KOPT-K1 (cell line): ENCODE data around the gene AP1AR.

Experiments used
- H3K27ac ChIP-seq: fragments of 200-600 bp; sonication (generic); 2 replicates; pipeline ENCODE4 v1.5.1; 2016; ENCODE audit warnings: antibody characterized with exemption, mild to moderate bottlenecking, low read depth, low read length; ENCODE audit not compliant: poor library complexity, severe bottlenecking
- H3K36me3 ChIP-seq: fragments of 200-600 bp; sonication (generic); 2 replicates; pipeline ENCODE4 v1.5.1; 2017; ENCODE audit warnings: antibody characterized with exemption, mild to moderate bottlenecking, low read length, moderate library complexity; ENCODE audit not compliant: insufficient read depth
- H3K9me3 ChIP-seq: fragments of 200-600 bp; sonication (generic); 2 replicates; pipeline ENCODE4 v1.5.1; 2017; ENCODE audit warnings: antibody characterized with exemption, low read length, mild to moderate bottlenecking; ENCODE audit not compliant: insufficient read depth, poor library complexity, severe bottlenecking

Gene AP1AR

GRCh38 chr4:112247021-112247420, 15.4 kb downstream of the AP1AR start:
- Histone ChIP-seq H3K27ac (no peak overlapping the region), H3K36me3 (no peaks in the 10 kb centered on the region), H3K9me3 (no peaks in the 10 kb centered on the region)

- Histone ChIP-seq H3K27ac (no peak overlapping the region), H3K9me3 (no peaks in the 10 kb centered on the region), H3K36me3 (peaks cover 4% of the 10 kb centered on the region; the same call in 1 of the 2 replicates)
Measured at GRCh38 chr4:112251019-112251643, 19.5 kb downstream of the AP1AR start.

GRCh38 chr4:112252234-112252633, 20.6 kb downstream of the AP1AR start:
- H3K9me3 ChIP-seq = no peaks in the 10 kb centered on the region
- H3K27ac ChIP-seq = no peak overlapping the region
- peaks cover 4% of the 10 kb centered on the region; the same call in 1 of the 2 replicates for H3K36me3 ChIP-seq

- Histone ChIP-seq H3K27ac (no peak overlapping the region), H3K9me3 (no peaks in the 10 kb centered on the region), H3K36me3 (peaks cover 4% of the 10 kb centered on the region)
Measured at GRCh38 chr4:112253382-112254000, 21.9 kb downstream of the AP1AR start.

- no peaks in the 10 kb centered on the region for H3K9me3 ChIP-seq
- peaks cover 15% of the 10 kb centered on the region for H3K36me3 ChIP-seq
- H3K27ac ChIP-seq = no peak overlapping the region
Measured at GRCh38 chr4:112257098-112257497, 25.5 kb downstream of the AP1AR start.

GRCh38 chr4:112266823-112267222, 35.2 kb downstream of the AP1AR start:
- H3K9me3 ChIP-seq = no peaks in the 10 kb centered on the region
- H3K27ac ChIP-seq = no peak overlapping the region
- peaks cover 42% of the 10 kb centered on the region for H3K36me3 ChIP-seq

- Histone ChIP-seq H3K36me3 (peaks cover 28% of the 10 kb centered on the region), H3K9me3 (no peaks in the 10 kb centered on the region), H3K27ac (no peak overlapping the region)
Measured at GRCh38 chr4:112270051-112270450, 38.5 kb downstream of the AP1AR start.

- Histone ChIP-seq H3K36me3 (peaks cover 31% of the 10 kb centered on the region), H3K27ac (no peak overlapping the region), H3K9me3 (no peaks in the 10 kb centered on the region)
Measured at GRCh38 chr4:112270640-112271421, 39.2 kb downstream of the AP1AR start.

- no peak overlapping the region for H3K27ac ChIP-seq
- no peaks in the 10 kb centered on the region for H3K9me3 ChIP-seq
- peaks cover 39% of the 10 kb centered on the region for H3K36me3 ChIP-seq
Measured at GRCh38 chr4:112272292-112272691, 40.7 kb downstream of the AP1AR start.

- Histone ChIP-seq H3K36me3 (peaks cover 37% of the 10 kb centered on the region), H3K27ac (no peak overlapping the region), H3K9me3 (no peaks in the 10 kb centered on the region)
Measured at GRCh38 chr4:112274959-112275358, 43.4 kb downstream of the AP1AR start.

GRCh38 chr4:112276113-112276512, 44.5 kb downstream of the AP1AR start:
- peaks cover 37% of the 10 kb centered on the region for H3K36me3 ChIP-seq
- no peaks in the 10 kb centered on the region for H3K9me3 ChIP-seq
- no peak overlapping the region for H3K27ac ChIP-seq

- Histone ChIP-seq H3K36me3 (peaks cover 48% of the 10 kb centered on the region), H3K9me3 (peaks cover 7% of the 10 kb centered on the region), H3K27ac (no peak overlapping the region)
Measured at GRCh38 chr4:112277220-112277619, 45.6 kb downstream of the AP1AR start.

- no peak overlapping the region for H3K27ac ChIP-seq
- H3K9me3 ChIP-seq = peaks cover 13% of the 10 kb centered on the region
- peaks cover 55% of the 10 kb centered on the region for H3K36me3 ChIP-seq
Measured at GRCh38 chr4:112277705-112278448, 46.3 kb downstream of the AP1AR start.

GRCh38 chr4:112279025-112279881, 47.7 kb downstream of the AP1AR start:
- Histone ChIP-seq H3K9me3 (peaks cover 14% of the 10 kb centered on the region), H3K36me3 (peaks cover 58% of the 10 kb centered on the region), H3K27ac (no peak overlapping the region)
